WTC11 (cell line): ENCODE data around the gene F8. TPM values are rescaled to one million over a fixed set of nuclear protein-coding genes. Genes with fewer than 3 reads are reported as not detected.

Experiments
- ATAC-seq: fragments of 200-7000 bp; cut with Tn5 transposase; 2 replicates; pipeline ENCODE4 v1.10.0; 2021; ENCODE audit warnings: mild to moderate bottlenecking, moderate library complexity
- CTCF ChIA-PET: fragments of 300-600 bp; sonication (Branson Sonifier 250); formaldehyde crosslinking; loops from one replicate; lab custom pipeline; 2021; ENCODE audit warnings: antibody characterized with exemption; lab: Charles Lee
- POLR2A ChIA-PET: fragments of 350-600 bp; sonication (Branson Sonifier 250); formaldehyde crosslinking; loops from one replicate; lab custom pipeline; 2021; ENCODE audit warnings: antibody characterized with exemption; lab: Charles Lee
- DNase-seq: peaks from one replicate; pipeline ENCODE4 v3.0.0; 2021; ENCODE audit warnings: low spot score
- H3K27ac Mint-ChIP-seq: 2 replicates; pipeline ENCODE4 v1.8.0; 2021; ENCODE audit warnings: mixed read lengths
- H3K27me3 Mint-ChIP-seq: 2 replicates; pipeline ENCODE4 v1.8.0; 2021; ENCODE audit warnings: low read depth, mild to moderate bottlenecking, moderate library complexity, mixed read lengths
- H3K36me3 Mint-ChIP-seq: 2 replicates; pipeline ENCODE4 v1.8.0; 2021; ENCODE audit warnings: mixed read lengths
- H3K4me1 Mint-ChIP-seq: 2 replicates; pipeline ENCODE4 v1.8.0; 2022; ENCODE audit warnings: mixed read lengths
- H3K4me3 Mint-ChIP-seq: 2 replicates; pipeline ENCODE4 v1.8.0; 2021; ENCODE audit warnings: mild to moderate bottlenecking, moderate library complexity, mixed read lengths
- H3K9me3 Mint-ChIP-seq: 2 replicates; pipeline ENCODE4 v1.8.0; 2021; ENCODE audit warnings: mixed read lengths
- ATF6 ChIP-seq: sonication (generic); formaldehyde crosslinking; IDR thresholded peaks from 2 replicates; pipeline ENCODE4 v1.8.1; 2023; ENCODE audit warnings: mild to moderate bottlenecking, missing genetic modification reagents
- CBFB ChIP-seq: sonication (generic); formaldehyde crosslinking; IDR thresholded peaks from 2 replicates; pipeline ENCODE4 v1.8.1; 2022; ENCODE audit warnings: mild to moderate bottlenecking, low read depth, missing genetic modification reagents
- E2F1 ChIP-seq: sonication (generic); formaldehyde crosslinking; IDR thresholded peaks from 2 replicates; pipeline ENCODE4 v1.8.0; 2022; ENCODE audit warnings: mild to moderate bottlenecking, missing genetic modification reagents
- FOXJ3 ChIP-seq: sonication (generic); formaldehyde crosslinking; IDR thresholded peaks from 2 replicates; pipeline ENCODE4 v1.9.0; 2021; ENCODE audit warnings: missing genetic modification reagents, mild to moderate bottlenecking, borderline replicate concordance
- FOXK1 ChIP-seq: sonication (generic); formaldehyde crosslinking; IDR thresholded peaks from 2 replicates; pipeline ENCODE4 v1.8.0; 2022; ENCODE audit warnings: mild to moderate bottlenecking, moderate library complexity, missing genetic modification reagents
- GABPB1 ChIP-seq: sonication (generic); formaldehyde crosslinking; IDR thresholded peaks from 2 replicates; pipeline ENCODE4 v1.8.1; 2023; ENCODE audit warnings: mild to moderate bottlenecking, missing genetic modification reagents
- JAZF1 ChIP-seq: fragments of 250-450 bp; sonication (Bioruptor Pico); IDR thresholded peaks from 2 replicates; pipeline ENCODE4 v1.9.0; 2021; ENCODE audit warnings: moderate library complexity, mild to moderate bottlenecking, inconsistent platforms
- MXD4 ChIP-seq: fragments of 250-450 bp; sonication (Bioruptor Pico); IDR thresholded peaks from 2 replicates; pipeline ENCODE4 v1.8.0; 2021; ENCODE audit warnings: mild to moderate bottlenecking, moderate library complexity, borderline replicate concordance
- NFE2L1 ChIP-seq: sonication (generic); formaldehyde crosslinking; IDR thresholded peaks from 2 replicates; pipeline ENCODE4 v1.8.1; 2023; ENCODE audit warnings: missing genetic modification reagents
- NR3C1 ChIP-seq: sonication (generic); formaldehyde crosslinking; conservative IDR thresholded peaks from 2 replicates; pipeline ENCODE4 v1.8.1; 2023; ENCODE audit warnings: low read depth, mild to moderate bottlenecking, missing genetic modification reagents
- PRDM15 ChIP-seq: sonication (generic); formaldehyde crosslinking; IDR thresholded peaks from 2 replicates; pipeline ENCODE4 v1.8.0; 2022; ENCODE audit warnings: missing genetic modification reagents
- PRRX2 ChIP-seq: fragments of 250-450 bp; sonication (Bioruptor Pico); IDR thresholded peaks from 2 replicates; pipeline ENCODE4 v1.8.0; 2021; ENCODE audit warnings: mild to moderate bottlenecking
- SP1 ChIP-seq: sonication (generic); formaldehyde crosslinking; conservative IDR thresholded peaks from 2 replicates; pipeline ENCODE4 v1.8.1; 2022; ENCODE audit warnings: missing genetic modification reagents
- TEAD1 ChIP-seq: sonication (generic); formaldehyde crosslinking; IDR thresholded peaks from 2 replicates; pipeline ENCODE4 v1.8.0; 2022; ENCODE audit warnings: mild to moderate bottlenecking, missing genetic modification reagents
- TEAD4 ChIP-seq: sonication (generic); formaldehyde crosslinking; IDR thresholded peaks from 2 replicates; pipeline ENCODE4 v1.8.0; 2022; ENCODE audit warnings: mild to moderate bottlenecking, missing genetic modification reagents
- TP53 ChIP-seq: sonication (generic); formaldehyde crosslinking; IDR thresholded peaks from 2 replicates; pipeline ENCODE4 v1.8.1; 2023; ENCODE audit warnings: mild to moderate bottlenecking, missing genetic modification reagents
- USF1 ChIP-seq: sonication (generic); formaldehyde crosslinking; IDR thresholded peaks from 2 replicates; pipeline ENCODE4 v1.8.0; 2022; ENCODE audit warnings: mild to moderate bottlenecking, missing genetic modification reagents
- ZNF121 ChIP-seq: sonication (generic); formaldehyde crosslinking; IDR thresholded peaks from 2 replicates; pipeline ENCODE4 v1.8.0; 2023; ENCODE audit warnings: missing genetic modification reagents
- ZNF671 ChIP-seq: fragments of 250-450 bp; sonication (Bioruptor Pico); IDR thresholded peaks from 2 replicates; pipeline ENCODE4 v1.8.0; 2021; ENCODE audit warnings: mild to moderate bottlenecking
- total RNA-seq: library from RNA; stranded (reverse); gene quantifications from 3 replicates; pipeline ENCODE4 v1.2.3, GENCODE V29; 2021
- TF ChIP-seq, protein P1 (sequence below): sonication (generic); formaldehyde crosslinking; IDR thresholded peaks from 2 replicates; pipeline ENCODE4 v1.8.0; 2022; ENCODE audit warnings: mild to moderate bottlenecking, missing genetic modification reagents

The F8 gene
- total RNA-seq, 1 experiment from 2014 or later: 1.6 TPM

DNA sequence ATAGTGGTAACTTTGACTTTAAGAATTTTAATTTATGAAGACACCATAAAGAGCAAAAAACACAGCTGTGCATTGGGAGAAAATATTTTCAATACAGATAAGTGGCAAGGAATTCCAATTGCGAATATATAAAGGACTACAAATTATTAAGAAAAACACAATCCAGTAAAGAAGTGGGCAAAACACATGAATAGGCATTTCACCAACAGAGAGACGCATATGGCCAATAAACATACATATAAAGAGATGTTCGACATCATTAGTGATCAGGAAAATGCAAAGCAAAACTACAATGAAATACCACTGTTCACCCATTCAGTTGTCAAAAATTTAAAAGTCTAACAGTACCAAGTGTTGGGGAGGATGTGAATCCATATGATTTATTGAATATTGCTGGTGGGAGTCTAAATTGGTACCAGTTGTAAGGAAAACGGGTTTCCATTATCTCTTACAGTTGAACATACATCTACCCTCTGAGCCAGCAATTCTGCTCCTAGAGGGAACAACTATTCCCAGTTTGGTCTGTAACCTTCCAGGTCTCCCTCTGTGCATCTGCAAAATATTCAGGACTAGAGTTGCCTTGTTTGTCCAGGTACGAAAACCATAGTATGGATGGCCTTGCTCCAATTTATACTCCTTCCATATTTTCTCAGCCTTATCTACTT lies 215.6 kb downstream of the F8 start:
- ATAC-seq: no peak
- POLR2A ChIA-PET: no interaction called here
- TF ChIP-seq NR3C1 (CRISPR knock-in tag): no peak
- TF ChIP-seq E2F1 (CRISPR knock-in tag): no peak
- TF ChIP-seq NFE2L1: no peak
- TF ChIP-seq TEAD1 (CRISPR knock-in tag): no peak
- TF ChIP-seq FOXJ3 (CRISPR knock-in tag): no peak
- TF ChIP-seq TP53 (CRISPR knock-in tag): no peak
- TF ChIP-seq, protein P1, sequence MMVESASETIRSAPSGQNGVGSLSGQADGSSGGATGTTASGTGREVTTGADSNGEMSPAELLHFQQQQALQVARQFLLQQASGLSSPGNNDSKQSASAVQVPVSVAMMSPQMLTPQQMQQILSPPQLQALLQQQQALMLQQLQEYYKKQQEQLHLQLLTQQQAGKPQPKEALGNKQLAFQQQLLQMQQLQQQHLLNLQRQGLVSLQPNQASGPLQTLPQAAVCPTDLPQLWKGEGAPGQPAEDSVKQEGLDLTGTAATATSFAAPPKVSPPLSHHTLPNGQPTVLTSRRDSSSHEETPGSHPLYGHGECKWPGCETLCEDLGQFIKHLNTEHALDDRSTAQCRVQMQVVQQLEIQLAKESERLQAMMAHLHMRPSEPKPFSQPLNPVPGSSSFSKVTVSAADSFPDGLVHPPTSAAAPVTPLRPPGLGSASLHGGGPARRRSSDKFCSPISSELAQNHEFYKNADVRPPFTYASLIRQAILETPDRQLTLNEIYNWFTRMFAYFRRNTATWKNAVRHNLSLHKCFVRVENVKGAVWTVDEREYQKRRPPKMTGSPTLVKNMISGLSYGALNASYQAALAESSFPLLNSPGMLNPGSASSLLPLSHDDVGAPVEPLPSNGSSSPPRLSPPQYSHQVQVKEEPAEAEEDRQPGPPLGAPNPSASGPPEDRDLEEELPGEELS (CRISPR knock-in tag): no peak
- no peak for TF ChIP-seq USF1 (CRISPR knock-in tag)
- no peak for TF ChIP-seq PRDM15 (CRISPR knock-in tag)
- no peak for TF ChIP-seq TEAD4 (CRISPR knock-in tag)
- no peak for TF ChIP-seq JAZF1 (CRISPR knock-in tag)
- TF ChIP-seq ZNF671 (CRISPR knock-in tag): no peak
- TF ChIP-seq ZNF121 (CRISPR knock-in tag): no peak
- no peak for TF ChIP-seq PRRX2
- no peak for TF ChIP-seq SP1
- no peak for TF ChIP-seq CBFB
- TF ChIP-seq MXD4 (CRISPR knock-in tag): no peak
- no peak for TF ChIP-seq GABPB1
- TF ChIP-seq ATF6 (CRISPR knock-in tag): no peak
- TF ChIP-seq FOXK1 (CRISPR knock-in tag): no peak
- TF ChIP-seq, all 79 proteins: peak for 0
- no peak overlapping the region for H3K27ac Mint-ChIP-seq
- H3K27me3 Mint-ChIP-seq: peaks cover 53% of the 10 kb centered on the region
- peaks cover 27% of the 10 kb centered on the region for H3K9me3 Mint-ChIP-seq
- H3K4me3 Mint-ChIP-seq: no peak overlapping the region
- H3K4me1 Mint-ChIP-seq: peaks cover 14% of the 10 kb centered on the region
- peaks cover 9% of the 10 kb centered on the region for H3K36me3 Mint-ChIP-seq
- CTCF ChIA-PET: no interaction called here
- DNase-seq: no peak
